GM12878 (cell line): ENCODE results near the gene TMEM109. TPM values are rescaled to one million over a fixed set of nuclear protein-coding genes. Genes with fewer than 3 reads are reported as not detected.

Experiments
- BMI1 ChIP-seq: fragments of 450-650 bp; IDR thresholded peaks from 2 replicates; pipeline ENCODE4 v1.6.1; 2016; ENCODE audit warnings: mild to moderate bottlenecking, moderate library complexity, borderline replicate concordance
- CREM ChIP-seq: IDR thresholded peaks from 2 replicates; pipeline ENCODE4 v1.6.1; 2014; ENCODE audit warnings: antibody characterized with exemption, low read depth
- DPF2 ChIP-seq: fragments of 450-650 bp; IDR thresholded peaks from 2 replicates; pipeline ENCODE4 v1.6.1; 2017; ENCODE audit warnings: mild to moderate bottlenecking
- EED ChIP-seq: sonication (generic); IDR thresholded peaks from 2 replicates; pipeline ENCODE4 v1.6.1; 2016; ENCODE audit warnings: antibody characterized with exemption, low read depth
- GATAD2B ChIP-seq: fragments of 450-650 bp; conservative IDR thresholded peaks from 2 replicates; pipeline ENCODE4 v1.6.1; 2017; ENCODE audit warnings: low read depth, mild to moderate bottlenecking, moderate library complexity
- IKZF1 ChIP-seq: fragments of 450-650 bp; conservative IDR thresholded peaks from 2 replicates; pipeline ENCODE4 v1.6.1; 2017; ENCODE audit warnings: antibody characterized with exemption, mild to moderate bottlenecking
- JUND ChIP-seq: IDR thresholded peaks from 2 replicates; pipeline ENCODE4 v1.6.1; 2012; ENCODE audit warnings: low read depth, mild to moderate bottlenecking, low read length, improper control_type of control experiment, moderate library complexity
- NRF1 ChIP-seq: conservative IDR thresholded peaks from 2 replicates; pipeline ENCODE4 v1.6.1; 2011; ENCODE audit warnings: mild to moderate bottlenecking, low read depth, low read length, improper control_type of control experiment
- POLR2AphosphoS5 ChIP-seq: IDR thresholded peaks from 2 replicates; pipeline ENCODE4 v1.6.1; 2011; ENCODE audit warnings: mild to moderate bottlenecking, low read length, inconsistent platforms
- RAD21 ChIP-seq: IDR thresholded peaks from 2 replicates; pipeline ENCODE4 v1.6.1; 2011; ENCODE audit warnings: mild to moderate bottlenecking, low read depth, low read length, moderate library complexity; ENCODE audit not compliant: insufficient read depth
- RELA ChIP-seq: fragments of 450-650 bp; IDR thresholded peaks from 2 replicates; pipeline ENCODE4 v1.8.0; 2014; ENCODE audit warnings: borderline replicate concordance; ENCODE audit not compliant: partially characterized antibody
- SREBF1 ChIP-seq: IDR thresholded peaks from 2 replicates; pipeline ENCODE4 v1.6.1; 2012; ENCODE audit warnings: mild to moderate bottlenecking, low read length
- SUZ12 ChIP-seq: fragments of 200-600 bp; sonication (generic); IDR thresholded peaks from one replicate; pipeline ENCODE4 v1.6.1; 2018; ENCODE audit warnings: antibody characterized with exemption, mild to moderate bottlenecking; ENCODE audit not compliant: unreplicated experiment
- TAF1 ChIP-seq: IDR thresholded peaks from 2 replicates; pipeline ENCODE4 v1.6.1; 2011; ENCODE audit warnings: mild to moderate bottlenecking, low read depth, low read length, borderline replicate concordance
- TBL1XR1 ChIP-seq: IDR thresholded peaks from 2 replicates; pipeline ENCODE4 v1.6.1; 2012; ENCODE audit warnings: low read depth, low read length, improper control_type of control experiment
- TCF7 ChIP-seq: IDR thresholded peaks from 2 replicates; pipeline ENCODE4 v1.6.1; 2014; ENCODE audit warnings: antibody characterized with exemption, borderline replicate concordance
- ZNF207 ChIP-seq: fragments of 450-650 bp; IDR thresholded peaks from 2 replicates; pipeline ENCODE4 v1.6.1; 2014; ENCODE audit warnings: antibody characterized with exemption, mild to moderate bottlenecking, borderline replicate concordance
- ZNF217 ChIP-seq: fragments of 450-650 bp; IDR thresholded peaks from 2 replicates; pipeline ENCODE4 v1.6.1; 2017; ENCODE audit warnings: antibody characterized with exemption, mild to moderate bottlenecking
- polyA plus RNA-seq, 11 experiments: library from polyadenylated mRNA; depleted of rRNA in 4 of 11; unstranded in 6 of 11; stranded (reverse) in 5 of 11; fragments of >200 nt; fragmentation: Nextera tagmentation in 4 of 11; fragmentation: Illumina TruSeq in 1 of 11; extraction: Ambion mirVana in 4 of 11; extraction: Trizol in 1 of 11; gene quantifications; 1 replicate in 1 of 11; 2 replicates in 10 of 11; pipeline versions ENCODE4 v1.2.1 to v1.2.3, GENCODE V29; 2011 to 2016; ENCODE audit warnings: inconsistent platforms in 2 of 11, missing spikeins in 2 of 11, low read depth in 1 of 11
- total RNA-seq, 4 experiments: library from RNA; depleted of rRNA in 3 of 4; stranded (reverse); fragments of >200 nt in 3 of 4; fragmentation: Illumina TruSeq in 1 of 4; extraction: Trizol in 1 of 4; gene quantifications; 2 replicates each; pipeline versions ENCODE4 v1.2.1 to v1.2.3, GENCODE V29; 2013 to 2021
- TF ChIP-seq, protein P1 (sequence below): IDR thresholded peaks from 2 replicates; pipeline ENCODE4 v1.6.1; 2012; ENCODE audit warnings: low read depth, low read length, improper control_type of control experiment
- TF ChIP-seq, protein P2 (sequence below): fragments of 450-650 bp; IDR thresholded peaks from 2 replicates; pipeline ENCODE4 v1.6.1; 2016; ENCODE audit warnings: mild to moderate bottlenecking, moderate library complexity, borderline replicate concordance
- TF ChIP-seq, protein P3 (sequence below): fragments of 450-650 bp; IDR thresholded peaks from 2 replicates; pipeline ENCODE4 v1.6.1; 2017; ENCODE audit warnings: mild to moderate bottlenecking
- TF ChIP-seq, protein P4 (sequence below): fragments of 450-650 bp; IDR thresholded peaks from 2 replicates; pipeline ENCODE4 v1.6.1; 2016; ENCODE audit warnings: mild to moderate bottlenecking
- TF ChIP-seq, protein P5 (sequence below): IDR thresholded peaks from 2 replicates; pipeline ENCODE4 v1.6.1; 2012; ENCODE audit warnings: low read length, inconsistent platforms

TMEM109 gene
- total and polyA plus RNA-seq, 10 of the 15 experiments (the other 5 are each of a cell fraction or from before 2014, with no cell fraction given): 21.9 to 199 (median 85.2) TPM

DNA sequence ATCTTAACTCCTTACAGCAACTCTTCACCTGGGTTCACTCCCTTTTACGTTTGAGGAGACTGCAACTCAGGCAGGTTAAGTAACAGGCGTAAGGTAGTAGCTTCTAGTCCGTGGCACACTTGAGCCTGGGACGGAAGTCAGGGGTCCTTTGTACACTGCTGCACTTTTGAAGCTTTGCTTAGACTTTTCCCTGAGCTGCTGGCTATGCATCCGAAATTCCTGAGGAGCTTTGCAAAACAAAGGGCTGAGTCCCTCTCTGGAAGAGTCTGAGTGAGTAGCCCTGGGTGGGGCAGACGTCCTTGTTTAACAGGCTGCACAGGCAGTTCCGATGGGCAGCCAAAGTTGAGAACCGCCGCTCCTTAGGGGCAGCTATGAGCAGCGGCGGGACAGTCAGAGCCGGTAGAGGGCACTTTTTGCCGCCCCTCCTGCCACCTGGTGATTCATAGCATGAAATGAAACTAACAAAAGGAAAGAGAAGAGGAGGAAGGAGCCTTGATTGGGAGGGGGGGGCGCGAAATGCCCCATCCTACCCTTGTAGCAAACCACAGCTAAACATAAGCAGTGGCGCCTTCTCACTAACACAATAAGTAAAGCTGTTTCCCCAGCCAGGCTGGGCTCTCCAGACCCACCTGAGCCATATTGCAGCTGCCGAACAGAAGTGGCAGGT lies 1.4 kb downstream of the TMEM109 start (continued):
- TF ChIP-seq NRF1 (no peak), ZNF207 (0 out of 2 replicates have a peak, but pooled peaks have one; percentile 28), SUZ12 (no peak), EED (peak; percentile 95), BMI1 (no peak; the same call in 1 of the 2 replicates), IKZF1 (peak; percentile 99), JUND (peak; percentile 94), RAD21 (peak; percentile 37; the same call in 1 of the 2 replicates), SREBF1 (peak; percentile 56; the same call in 1 of the 2 replicates), TAF1 (no peak), TBL1XR1 (peak; percentile 71), DPF2 (peak; percentile 94), TCF7 (no peak), POLR2AphosphoS5 (0 out of 2 replicates have a peak, but pooled peaks have one; percentile 28), RELA (peak; percentile 11), CREM (peak; percentile 69), ZNF217 (peak; percentile 85; the same call in 1 of the 2 replicates), GATAD2B (peak; percentile 92)
- TF ChIP-seq, protein P1, sequence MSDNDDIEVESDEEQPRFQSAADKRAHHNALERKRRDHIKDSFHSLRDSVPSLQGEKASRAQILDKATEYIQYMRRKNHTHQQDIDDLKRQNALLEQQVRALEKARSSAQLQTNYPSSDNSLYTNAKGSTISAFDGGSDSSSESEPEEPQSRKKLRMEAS: peak; percentile 64
- TF ChIP-seq, protein P2, sequence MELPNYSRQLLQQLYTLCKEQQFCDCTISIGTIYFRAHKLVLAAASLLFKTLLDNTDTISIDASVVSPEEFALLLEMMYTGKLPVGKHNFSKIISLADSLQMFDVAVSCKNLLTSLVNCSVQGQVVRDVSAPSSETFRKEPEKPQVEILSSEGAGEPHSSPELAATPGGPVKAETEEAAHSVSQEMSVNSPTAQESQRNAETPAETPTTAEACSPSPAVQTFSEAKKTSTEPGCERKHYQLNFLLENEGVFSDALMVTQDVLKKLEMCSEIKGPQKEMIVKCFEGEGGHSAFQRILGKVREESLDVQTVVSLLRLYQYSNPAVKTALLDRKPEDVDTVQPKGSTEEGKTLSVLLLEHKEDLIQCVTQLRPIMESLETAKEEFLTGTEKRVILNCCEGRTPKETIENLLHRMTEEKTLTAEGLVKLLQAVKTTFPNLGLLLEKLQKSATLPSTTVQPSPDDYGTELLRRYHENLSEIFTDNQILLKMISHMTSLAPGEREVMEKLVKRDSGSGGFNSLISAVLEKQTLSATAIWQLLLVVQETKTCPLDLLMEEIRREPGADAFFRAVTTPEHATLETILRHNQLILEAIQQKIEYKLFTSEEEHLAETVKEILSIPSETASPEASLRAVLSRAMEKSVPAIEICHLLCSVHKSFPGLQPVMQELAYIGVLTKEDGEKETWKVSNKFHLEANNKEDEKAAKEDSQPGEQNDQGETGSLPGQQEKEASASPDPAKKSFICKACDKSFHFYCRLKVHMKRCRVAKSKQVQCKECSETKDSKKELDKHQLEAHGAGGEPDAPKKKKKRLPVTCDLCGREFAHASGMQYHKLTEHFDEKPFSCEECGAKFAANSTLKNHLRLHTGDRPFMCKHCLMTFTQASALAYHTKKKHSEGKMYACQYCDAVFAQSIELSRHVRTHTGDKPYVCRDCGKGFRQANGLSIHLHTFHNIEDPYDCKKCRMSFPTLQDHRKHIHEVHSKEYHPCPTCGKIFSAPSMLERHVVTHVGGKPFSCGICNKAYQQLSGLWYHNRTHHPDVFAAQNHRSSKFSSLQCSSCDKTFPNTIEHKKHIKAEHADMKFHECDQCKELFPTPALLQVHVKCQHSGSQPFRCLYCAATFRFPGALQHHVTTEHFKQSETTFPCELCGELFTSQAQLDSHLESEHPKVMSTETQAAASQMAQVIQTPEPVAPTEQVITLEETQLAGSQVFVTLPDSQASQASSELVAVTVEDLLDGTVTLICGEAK: no peak
- TF ChIP-seq, protein P3, sequence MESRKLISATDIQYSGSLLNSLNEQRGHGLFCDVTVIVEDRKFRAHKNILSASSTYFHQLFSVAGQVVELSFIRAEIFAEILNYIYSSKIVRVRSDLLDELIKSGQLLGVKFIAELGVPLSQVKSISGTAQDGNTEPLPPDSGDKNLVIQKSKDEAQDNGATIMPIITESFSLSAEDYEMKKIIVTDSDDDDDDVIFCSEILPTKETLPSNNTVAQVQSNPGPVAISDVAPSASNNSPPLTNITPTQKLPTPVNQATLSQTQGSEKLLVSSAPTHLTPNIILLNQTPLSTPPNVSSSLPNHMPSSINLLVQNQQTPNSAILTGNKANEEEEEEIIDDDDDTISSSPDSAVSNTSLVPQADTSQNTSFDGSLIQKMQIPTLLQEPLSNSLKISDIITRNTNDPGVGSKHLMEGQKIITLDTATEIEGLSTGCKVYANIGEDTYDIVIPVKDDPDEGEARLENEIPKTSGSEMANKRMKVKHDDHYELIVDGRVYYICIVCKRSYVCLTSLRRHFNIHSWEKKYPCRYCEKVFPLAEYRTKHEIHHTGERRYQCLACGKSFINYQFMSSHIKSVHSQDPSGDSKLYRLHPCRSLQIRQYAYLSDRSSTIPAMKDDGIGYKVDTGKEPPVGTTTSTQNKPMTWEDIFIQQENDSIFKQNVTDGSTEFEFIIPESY: no peak
- TF ChIP-seq, protein P4, sequence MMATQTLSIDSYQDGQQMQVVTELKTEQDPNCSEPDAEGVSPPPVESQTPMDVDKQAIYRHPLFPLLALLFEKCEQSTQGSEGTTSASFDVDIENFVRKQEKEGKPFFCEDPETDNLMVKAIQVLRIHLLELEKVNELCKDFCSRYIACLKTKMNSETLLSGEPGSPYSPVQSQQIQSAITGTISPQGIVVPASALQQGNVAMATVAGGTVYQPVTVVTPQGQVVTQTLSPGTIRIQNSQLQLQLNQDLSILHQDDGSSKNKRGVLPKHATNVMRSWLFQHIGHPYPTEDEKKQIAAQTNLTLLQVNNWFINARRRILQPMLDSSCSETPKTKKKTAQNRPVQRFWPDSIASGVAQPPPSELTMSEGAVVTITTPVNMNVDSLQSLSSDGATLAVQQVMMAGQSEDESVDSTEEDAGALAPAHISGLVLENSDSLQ: 0 out of 2 replicates have a peak, but pooled peaks have one; percentile 18
- TF ChIP-seq, protein P5, sequence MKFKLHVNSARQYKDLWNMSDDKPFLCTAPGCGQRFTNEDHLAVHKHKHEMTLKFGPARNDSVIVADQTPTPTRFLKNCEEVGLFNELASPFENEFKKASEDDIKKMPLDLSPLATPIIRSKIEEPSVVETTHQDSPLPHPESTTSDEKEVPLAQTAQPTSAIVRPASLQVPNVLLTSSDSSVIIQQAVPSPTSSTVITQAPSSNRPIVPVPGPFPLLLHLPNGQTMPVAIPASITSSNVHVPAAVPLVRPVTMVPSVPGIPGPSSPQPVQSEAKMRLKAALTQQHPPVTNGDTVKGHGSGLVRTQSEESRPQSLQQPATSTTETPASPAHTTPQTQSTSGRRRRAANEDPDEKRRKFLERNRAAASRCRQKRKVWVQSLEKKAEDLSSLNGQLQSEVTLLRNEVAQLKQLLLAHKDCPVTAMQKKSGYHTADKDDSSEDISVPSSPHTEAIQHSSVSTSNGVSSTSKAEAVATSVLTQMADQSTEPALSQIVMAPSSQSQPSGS: no peak
